ENCODE data around the gene SMIM3. TPM values are rescaled to one million over a fixed set of nuclear protein-coding genes. Genes with fewer than 3 reads are reported as not detected.

SMIM3 gene
- total and polyA plus RNA-seq, 2 donors (not counting 1 experiment from before 2014, with no cell fraction given) = 59.9 to 69.9 TPM

DNA sequence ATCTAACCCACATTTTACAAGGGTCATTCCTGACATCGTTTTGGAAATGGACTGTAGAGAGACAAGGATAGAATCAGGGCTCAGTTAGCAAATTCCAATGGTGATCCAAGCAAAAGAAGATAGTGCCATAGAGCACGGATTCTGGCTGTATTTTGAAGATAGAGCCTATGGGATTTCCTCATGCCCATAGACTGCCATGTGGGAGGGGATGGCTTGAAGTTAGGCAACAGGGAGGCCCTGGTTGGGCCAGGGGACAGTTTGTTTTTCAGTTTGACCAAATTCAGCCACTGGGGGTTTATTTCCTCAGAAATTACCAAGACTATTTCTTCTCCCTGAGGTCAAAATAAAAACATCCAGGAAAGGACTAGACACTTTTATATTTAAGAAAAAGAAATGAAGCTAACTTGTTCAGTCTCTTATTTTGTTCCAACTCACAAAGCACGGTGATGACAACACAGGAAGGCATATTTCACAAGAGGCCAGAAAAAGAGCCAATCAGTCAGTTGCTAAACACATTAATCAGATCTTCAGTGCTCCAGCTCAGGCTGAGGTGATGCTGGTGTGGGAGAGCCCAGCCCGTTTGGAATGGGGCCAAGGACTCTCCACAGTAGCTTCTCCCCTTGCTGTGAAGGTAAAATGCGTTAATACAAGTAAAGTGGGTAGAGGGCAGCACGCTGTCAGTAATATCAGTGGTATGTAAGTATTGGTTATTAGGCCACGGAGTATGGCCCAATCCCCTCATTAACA lies 15.4 kb upstream of the SMIM3 start:
- Histone ChIP-seq H3K4me1 (ENCODE audit: control insufficient read depth, extremely low read depth, insufficient read depth, low read length) (peaks cover 5% of the 10 kb centered on the region), H3K79me2 (ENCODE audit: control insufficient read depth, insufficient read depth, low read length) (no peaks in the 10 kb centered on the region), H3K27me3 (ENCODE audit: control insufficient read depth, insufficient read depth, low read length) (no peaks in the 10 kb centered on the region), H3K27ac (ENCODE audit: insufficient read depth, low read length) (no peak overlapping the region), H4K20me1 (ENCODE audit: control insufficient read depth, extremely low read depth, insufficient read depth, low read length) (no peaks in the 10 kb centered on the region), H3K4me3 (replicated peaks in 1 of 4; ENCODE audit: control extremely low read depth in 1 of 4, insufficient read depth in 1 of 4, low read depth in 3 of 4, low read length in 4 of 4) (no peak overlapping the region), H3K9ac (ENCODE audit: insufficient read depth, low read length) (no peak overlapping the region), H3K9me3 (ENCODE audit: control insufficient read depth, insufficient read depth, low read depth, low read length) (no peaks in the 10 kb centered on the region), H3K4me2 (ENCODE audit: extremely low read depth, insufficient read depth, low read length) (no peak overlapping the region), H2AFZ (ENCODE audit: low read length) (no peak overlapping the region), H3K36me3 (ENCODE audit: control insufficient read depth, insufficient read depth, low read length) (no peaks in the 10 kb centered on the region)
- peak; percentile 68 to 86 for DNase-seq (ENCODE audit: low read depth in 2 of 2)
- no peak for TF ChIP-seq EZH2 (IDR thresholded peaks at IDR 0.05; ENCODE audit: low read length, missing control alignments)
- TF ChIP-seq, protein P1, sequence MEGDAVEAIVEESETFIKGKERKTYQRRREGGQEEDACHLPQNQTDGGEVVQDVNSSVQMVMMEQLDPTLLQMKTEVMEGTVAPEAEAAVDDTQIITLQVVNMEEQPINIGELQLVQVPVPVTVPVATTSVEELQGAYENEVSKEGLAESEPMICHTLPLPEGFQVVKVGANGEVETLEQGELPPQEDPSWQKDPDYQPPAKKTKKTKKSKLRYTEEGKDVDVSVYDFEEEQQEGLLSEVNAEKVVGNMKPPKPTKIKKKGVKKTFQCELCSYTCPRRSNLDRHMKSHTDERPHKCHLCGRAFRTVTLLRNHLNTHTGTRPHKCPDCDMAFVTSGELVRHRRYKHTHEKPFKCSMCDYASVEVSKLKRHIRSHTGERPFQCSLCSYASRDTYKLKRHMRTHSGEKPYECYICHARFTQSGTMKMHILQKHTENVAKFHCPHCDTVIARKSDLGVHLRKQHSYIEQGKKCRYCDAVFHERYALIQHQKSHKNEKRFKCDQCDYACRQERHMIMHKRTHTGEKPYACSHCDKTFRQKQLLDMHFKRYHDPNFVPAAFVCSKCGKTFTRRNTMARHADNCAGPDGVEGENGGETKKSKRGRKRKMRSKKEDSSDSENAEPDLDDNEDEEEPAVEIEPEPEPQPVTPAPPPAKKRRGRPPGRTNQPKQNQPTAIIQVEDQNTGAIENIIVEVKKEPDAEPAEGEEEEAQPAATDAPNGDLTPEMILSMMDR (conservative IDR thresholded peaks at IDR 0.05 in 1 of 2, IDR thresholded peaks at IDR 0.05 in 1 of 2; ENCODE audit: low read depth in 1 of 2, low read length in 2 of 2) = no peak

DNA sequence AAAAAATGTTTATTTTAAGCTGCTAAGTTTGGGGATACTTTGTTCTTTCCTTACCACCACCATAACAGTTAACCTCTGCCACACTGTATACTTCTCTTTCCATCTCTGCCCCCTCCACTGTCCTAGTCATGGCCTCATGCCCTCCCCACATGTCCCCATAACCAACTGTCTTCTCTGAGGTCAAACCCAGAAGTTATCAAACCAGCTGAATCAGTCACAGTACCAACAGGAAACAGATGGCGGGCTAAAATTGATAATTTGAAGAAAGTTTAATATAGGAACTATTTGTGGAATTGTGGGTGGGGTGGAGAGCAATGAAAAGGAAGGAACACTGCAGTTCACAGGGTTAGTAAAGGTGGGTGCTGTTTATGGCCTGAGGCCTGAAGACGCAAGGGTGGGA lies 14.0 kb upstream of the SMIM3 start:
- Histone ChIP-seq H3K4me3 (replicated peaks in 1 of 4; ENCODE audit: control extremely low read depth in 1 of 4, insufficient read depth in 1 of 4, low read depth in 3 of 4, low read length in 4 of 4) (no peak overlapping the region), H3K27me3 (ENCODE audit: control insufficient read depth, insufficient read depth, low read length) (no peaks in the 10 kb centered on the region), H4K20me1 (ENCODE audit: control insufficient read depth, extremely low read depth, insufficient read depth, low read length) (no peaks in the 10 kb centered on the region), H3K79me2 (ENCODE audit: control insufficient read depth, insufficient read depth, low read length) (no peaks in the 10 kb centered on the region), H3K4me1 (ENCODE audit: control insufficient read depth, extremely low read depth, insufficient read depth, low read length) (peaks cover 2% of the 10 kb centered on the region), H3K27ac (ENCODE audit: insufficient read depth, low read length) (no peak overlapping the region), H3K9me3 (ENCODE audit: control insufficient read depth, insufficient read depth, low read depth, low read length) (no peaks in the 10 kb centered on the region), H3K4me2 (ENCODE audit: extremely low read depth, insufficient read depth, low read length) (no peak overlapping the region), H3K9ac (ENCODE audit: insufficient read depth, low read length) (no peak overlapping the region), H3K36me3 (ENCODE audit: control insufficient read depth, insufficient read depth, low read length) (no peaks in the 10 kb centered on the region), H2AFZ (ENCODE audit: low read length) (no peak overlapping the region)
- no peak for TF ChIP-seq EZH2 (IDR thresholded peaks at IDR 0.05; ENCODE audit: low read length, missing control alignments)
- TF ChIP-seq, protein P1 (conservative IDR thresholded peaks at IDR 0.05 in 1 of 2, IDR thresholded peaks at IDR 0.05 in 1 of 2; ENCODE audit: low read depth in 1 of 2, low read length in 2 of 2) = no peak
- DNase-seq (ENCODE audit: low read depth in 2 of 2) = no peak

DNA sequence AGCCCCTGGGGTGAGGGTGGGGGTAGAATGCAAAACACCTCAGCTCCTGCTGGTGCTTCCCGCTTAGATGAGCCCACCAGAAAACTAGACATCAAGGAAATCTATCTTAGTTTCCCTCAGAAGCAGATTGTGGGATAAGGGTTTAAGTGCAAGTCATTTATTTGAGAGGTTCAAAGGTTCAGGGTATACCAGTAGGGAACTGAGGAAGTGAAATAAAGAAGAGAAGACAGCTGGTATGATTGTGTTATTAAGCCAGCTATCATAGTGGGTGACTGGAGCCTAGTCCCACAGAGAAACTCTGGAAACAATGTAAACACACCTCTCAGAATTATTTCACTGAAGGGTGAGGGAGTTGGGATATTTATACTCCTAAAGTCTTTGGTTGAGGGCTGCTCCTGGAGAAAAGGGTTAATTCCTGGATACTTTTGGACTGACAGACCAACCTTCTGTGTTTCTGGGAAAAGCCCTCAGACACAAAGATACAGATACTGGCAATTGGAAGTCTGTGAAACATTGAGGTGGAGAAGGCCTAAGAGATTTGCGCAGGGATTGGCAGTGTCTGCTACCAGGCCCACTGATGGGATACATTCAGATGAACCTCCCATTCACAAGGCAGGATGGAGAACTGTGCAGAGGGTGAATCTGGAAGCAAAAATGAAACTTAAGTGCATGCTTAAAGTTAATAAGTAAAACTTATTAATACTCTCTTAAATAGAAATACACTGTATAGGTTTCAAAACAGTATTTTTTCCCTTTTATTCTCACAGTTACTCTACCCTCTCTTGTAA lies 13.4 kb upstream of the SMIM3 start:
- H3K9me3 ChIP-seq (ENCODE audit: control insufficient read depth, insufficient read depth, low read depth, low read length) = no peaks in the 10 kb centered on the region

More for the DNA sequence above, 13.4 kb upstream of the SMIM3 start:
- Histone ChIP-seq H3K4me3 (replicated peaks in 1 of 4; ENCODE audit: control extremely low read depth in 1 of 4, insufficient read depth in 1 of 4, low read depth in 3 of 4, low read length in 4 of 4) (no peak overlapping the region), H3K4me1 (ENCODE audit: control insufficient read depth, extremely low read depth, insufficient read depth, low read length) (peaks cover 2% of the 10 kb centered on the region), H3K36me3 (ENCODE audit: control insufficient read depth, insufficient read depth, low read length) (no peaks in the 10 kb centered on the region), H3K27me3 (ENCODE audit: control insufficient read depth, insufficient read depth, low read length) (no peaks in the 10 kb centered on the region), H2AFZ (ENCODE audit: low read length) (no peak overlapping the region), H4K20me1 (ENCODE audit: control insufficient read depth, extremely low read depth, insufficient read depth, low read length) (no peaks in the 10 kb centered on the region), H3K79me2 (ENCODE audit: control insufficient read depth, insufficient read depth, low read length) (no peaks in the 10 kb centered on the region), H3K9ac (ENCODE audit: insufficient read depth, low read length) (no peak overlapping the region), H3K4me2 (ENCODE audit: extremely low read depth, insufficient read depth, low read length) (no peak overlapping the region), H3K27ac (ENCODE audit: insufficient read depth, low read length) (no peak overlapping the region)
- no peak for TF ChIP-seq EZH2 (IDR thresholded peaks at IDR 0.05; ENCODE audit: low read length, missing control alignments)
- TF ChIP-seq, protein P1 (conservative IDR thresholded peaks at IDR 0.05 in 1 of 2, IDR thresholded peaks at IDR 0.05 in 1 of 2; ENCODE audit: low read depth in 1 of 2, low read length in 2 of 2) = no peak
- no peak for DNase-seq (ENCODE audit: low read depth in 2 of 2)

Data from fibroblast of lung (primary cell).